Osteoblast (primary cell): ENCODE measurements around the gene GRK3. TPM values are rescaled to one million over a fixed set of nuclear protein-coding genes. Genes with fewer than 3 reads are reported as not detected.
"Not testable (repeated sequence)": the region's sequence is repeated elsewhere in the genome, so short reads cannot be mapped to it uniquely, and the experiment has no call there.

Experiments used
- DNase-seq: peaks from one replicate; pipeline ENCODE4 v3.0.0; 2011; ENCODE audit warnings: low spot score, mixed read lengths; ENCODE audit not compliant: insufficient read length; ENCODE audit errors: missing footprints
- H2AFZ ChIP-seq: 2 replicates; pipeline ENCODE4 v1.6.0; 2011; ENCODE audit warnings: mild to moderate bottlenecking, low read length
- H3K27ac ChIP-seq: 2 replicates; pipeline ENCODE4 v1.5.1; 2011; ENCODE audit warnings: mild to moderate bottlenecking, low read depth, low read length, moderate library complexity
- H3K27me3 ChIP-seq: 2 replicates; pipeline ENCODE4 v1.6.0; 2012; ENCODE audit warnings: mild to moderate bottlenecking, control low read depth, inconsistent platforms, low read length, moderate library complexity; ENCODE audit not compliant: insufficient read depth
- H3K36me3 ChIP-seq: 2 replicates; pipeline ENCODE4 v1.5.1; 2011; ENCODE audit warnings: mild to moderate bottlenecking, low read length, control low read depth, moderate library complexity; ENCODE audit not compliant: insufficient read depth
- H3K4me1 ChIP-seq: 2 replicates; pipeline ENCODE4 v1.5.1; 2011; ENCODE audit warnings: mild to moderate bottlenecking, low read length, control low read depth, moderate library complexity; ENCODE audit not compliant: insufficient read depth
- H3K4me2 ChIP-seq: 2 replicates; pipeline ENCODE4 v1.6.0; 2011; ENCODE audit warnings: mild to moderate bottlenecking, low read length; ENCODE audit not compliant: insufficient read depth
- H3K4me3 ChIP-seq: fragments of 200-600 bp; sonication (generic); 3 replicates; pipeline ENCODE4 v1.5.1; 2012; ENCODE audit warnings: mild to moderate bottlenecking, low read length, inconsistent platforms; ENCODE audit not compliant: insufficient read depth
- H3K79me2 ChIP-seq: 2 replicates; pipeline ENCODE4 v1.6.0; 2012; ENCODE audit warnings: mild to moderate bottlenecking, low read length, control low read depth, inconsistent platforms; ENCODE audit not compliant: insufficient read depth
- H3K9me3 ChIP-seq: 2 replicates; pipeline ENCODE4 v1.5.1; 2011; ENCODE audit warnings: low read depth, low read length, control low read depth
- H4K20me1 ChIP-seq: 2 replicates; pipeline ENCODE4 v1.6.0; 2012; ENCODE audit warnings: mild to moderate bottlenecking, low read length, control low read depth; ENCODE audit not compliant: insufficient read depth
- total RNA-seq: library from RNA; depleted of rRNA; stranded (reverse); fragments of >200 nt; gene quantifications from 2 replicates; pipeline ENCODE4 v1.2.3, GENCODE V29; 2012
- TF ChIP-seq, protein P1 (sequence below): IDR thresholded peaks from 2 replicates; pipeline ENCODE4 v1.5.1; 2011; ENCODE audit warnings: mild to moderate bottlenecking, low read depth, low read length, moderate library complexity; ENCODE audit errors: extremely low read depth

Gene GRK3
- total RNA-seq, 1 donor: 1.8 TPM

DNA sequence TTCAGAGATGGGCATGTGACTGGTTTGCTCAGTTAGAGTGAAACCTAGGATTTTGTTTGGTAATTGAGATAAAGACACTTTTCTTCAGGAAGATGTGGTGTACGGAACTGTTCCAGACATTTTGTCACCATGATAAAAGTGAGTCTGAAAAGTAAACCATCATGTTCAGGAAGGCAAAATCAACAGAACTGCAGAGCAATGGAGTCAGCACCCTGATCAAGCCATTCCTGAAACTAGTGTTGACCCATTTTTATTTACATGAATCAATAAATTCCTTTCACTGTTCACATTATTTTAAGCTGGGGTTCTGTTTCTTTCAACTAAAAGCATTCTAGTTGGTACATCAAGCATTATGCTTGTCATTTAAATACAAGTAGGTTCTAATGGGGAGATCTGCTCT, 35.4 kb upstream of the GRK3 start:
- not testable (repeated sequence) for H3K4me1 ChIP-seq, H3K79me2 ChIP-seq, H2AFZ ChIP-seq, H4K20me1 ChIP-seq, DNase-seq, H3K27ac ChIP-seq, H3K9me3 ChIP-seq, H3K4me2 ChIP-seq, H3K27me3 ChIP-seq, H3K36me3 ChIP-seq, H3K4me3 ChIP-seq

DNA sequence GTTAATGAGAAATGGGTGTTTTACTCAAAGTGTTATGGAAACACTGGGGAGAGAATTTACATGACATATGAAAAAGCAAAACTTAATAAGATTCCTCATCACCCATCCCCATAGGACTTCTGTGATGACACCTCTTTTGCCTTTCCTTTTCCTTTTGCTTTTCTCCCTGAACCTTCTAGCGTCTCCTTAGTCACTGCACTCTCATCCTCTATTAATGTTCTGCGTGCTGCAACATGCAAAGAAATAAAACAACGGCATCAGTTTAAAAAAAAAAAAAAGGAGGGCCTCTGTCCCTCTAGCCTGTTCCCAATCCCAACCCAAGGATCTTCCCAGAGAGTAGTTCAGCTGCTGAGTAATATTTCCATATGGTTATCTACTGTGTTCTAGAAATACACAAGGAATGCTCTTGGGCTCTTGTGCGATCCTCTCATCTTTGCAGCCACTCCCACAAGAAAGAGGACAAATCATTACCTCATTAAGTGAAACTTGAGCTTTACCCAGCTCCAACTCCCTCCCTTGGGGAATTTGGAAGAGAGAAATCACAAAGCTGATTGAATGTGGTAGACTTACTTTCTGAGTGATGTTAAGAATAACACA, 34.8 kb upstream of the GRK3 start:
- H3K79me2 ChIP-seq, DNase-seq, H4K20me1 ChIP-seq: not testable (repeated sequence)

DNA sequence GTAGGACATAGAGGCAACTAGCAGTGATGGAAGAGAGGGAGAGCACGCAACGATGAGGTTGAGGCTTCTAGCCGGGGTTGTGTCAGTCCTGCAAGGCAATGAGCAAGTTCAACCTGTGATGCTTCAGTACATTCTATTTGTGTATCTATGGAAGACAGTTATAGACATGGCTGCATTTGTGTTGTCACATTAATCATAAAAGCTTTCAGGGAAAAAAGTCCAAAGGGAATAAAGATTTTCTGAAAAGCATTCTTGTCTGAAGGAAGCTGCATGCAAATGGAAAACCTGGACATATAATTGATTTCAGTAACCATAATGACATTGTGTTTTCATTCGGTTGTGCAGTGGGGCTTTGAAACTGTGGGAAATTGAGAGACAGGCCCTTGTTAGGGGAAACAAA, 32.8 kb upstream of the GRK3 start:
- H3K27ac ChIP-seq, DNase-seq, H3K4me2 ChIP-seq, H3K4me1 ChIP-seq, H4K20me1 ChIP-seq, H3K27me3 ChIP-seq, H2AFZ ChIP-seq, H3K79me2 ChIP-seq, H3K36me3 ChIP-seq, H3K9me3 ChIP-seq, H3K4me3 ChIP-seq: not testable (repeated sequence)

More for the DNA sequence above, 34.8 kb upstream of the GRK3 start:
- not testable (repeated sequence) for H3K27me3 ChIP-seq, H3K4me2 ChIP-seq, H3K36me3 ChIP-seq, H3K4me3 ChIP-seq, H3K9me3 ChIP-seq, H3K27ac ChIP-seq, H2AFZ ChIP-seq, H3K4me1 ChIP-seq

DNA sequence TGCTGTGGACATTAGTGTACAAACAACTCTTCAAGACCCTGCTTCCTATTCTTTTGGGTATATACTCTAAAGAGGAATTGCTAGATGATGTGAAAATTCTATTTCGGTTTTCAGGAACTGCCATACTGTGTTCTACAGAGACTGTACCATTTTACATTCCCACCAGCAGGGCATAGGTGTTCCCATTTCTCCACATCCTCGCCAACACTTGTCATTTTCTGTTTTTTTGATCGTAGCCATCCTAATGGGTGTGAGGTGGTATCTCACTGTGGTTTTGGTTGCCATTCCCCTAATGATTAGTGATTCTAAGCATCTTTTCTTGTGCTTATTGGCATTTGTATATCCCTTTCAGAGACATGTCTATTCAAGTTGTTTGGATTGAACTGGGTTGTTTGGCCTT, 29.8 kb upstream of the GRK3 start:
- no peak overlapping the region for H2AFZ ChIP-seq
- peaks cover 3% of the 10 kb centered on the region for H3K27me3 ChIP-seq
- no peak overlapping the region for H3K27ac ChIP-seq
- DNase-seq: no peak
- peaks cover 4% of the 10 kb centered on the region for H3K4me1 ChIP-seq
- H4K20me1 ChIP-seq: no peaks in the 10 kb centered on the region
- H3K4me2 ChIP-seq: no peak overlapping the region
- H3K79me2 ChIP-seq: no peaks in the 10 kb centered on the region
- H3K36me3 ChIP-seq: no peaks in the 10 kb centered on the region
- H3K9me3 ChIP-seq: no peaks in the 10 kb centered on the region
- H3K4me3 ChIP-seq: no peak overlapping the region
- TF ChIP-seq, protein P1, sequence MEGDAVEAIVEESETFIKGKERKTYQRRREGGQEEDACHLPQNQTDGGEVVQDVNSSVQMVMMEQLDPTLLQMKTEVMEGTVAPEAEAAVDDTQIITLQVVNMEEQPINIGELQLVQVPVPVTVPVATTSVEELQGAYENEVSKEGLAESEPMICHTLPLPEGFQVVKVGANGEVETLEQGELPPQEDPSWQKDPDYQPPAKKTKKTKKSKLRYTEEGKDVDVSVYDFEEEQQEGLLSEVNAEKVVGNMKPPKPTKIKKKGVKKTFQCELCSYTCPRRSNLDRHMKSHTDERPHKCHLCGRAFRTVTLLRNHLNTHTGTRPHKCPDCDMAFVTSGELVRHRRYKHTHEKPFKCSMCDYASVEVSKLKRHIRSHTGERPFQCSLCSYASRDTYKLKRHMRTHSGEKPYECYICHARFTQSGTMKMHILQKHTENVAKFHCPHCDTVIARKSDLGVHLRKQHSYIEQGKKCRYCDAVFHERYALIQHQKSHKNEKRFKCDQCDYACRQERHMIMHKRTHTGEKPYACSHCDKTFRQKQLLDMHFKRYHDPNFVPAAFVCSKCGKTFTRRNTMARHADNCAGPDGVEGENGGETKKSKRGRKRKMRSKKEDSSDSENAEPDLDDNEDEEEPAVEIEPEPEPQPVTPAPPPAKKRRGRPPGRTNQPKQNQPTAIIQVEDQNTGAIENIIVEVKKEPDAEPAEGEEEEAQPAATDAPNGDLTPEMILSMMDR: no peak

DNA sequence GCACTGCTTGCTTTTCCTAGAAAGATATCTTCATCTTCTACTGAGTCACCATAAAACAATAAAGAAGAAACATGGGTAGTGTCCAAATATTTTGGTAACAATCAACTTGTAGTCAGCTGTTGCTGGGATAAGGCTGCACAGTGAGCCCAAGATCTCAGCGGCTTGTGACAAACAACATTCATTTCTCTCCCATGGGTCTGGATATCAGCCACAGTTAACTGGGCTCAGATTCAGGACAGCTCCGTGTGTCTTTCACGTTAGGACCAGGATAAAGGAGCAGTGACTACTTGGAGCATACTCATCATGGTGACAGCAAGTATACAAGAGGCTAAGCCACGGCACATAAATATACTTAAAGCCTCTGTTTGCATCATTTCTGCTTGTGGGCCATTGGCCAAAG, 27.9 kb upstream of the GRK3 start:
- H4K20me1 ChIP-seq: no peaks in the 10 kb centered on the region
- TF ChIP-seq, protein P1: no peak
- H3K4me3 ChIP-seq: no peak overlapping the region
- H3K36me3 ChIP-seq: no peaks in the 10 kb centered on the region
- peak; percentile 10 for DNase-seq
- no peaks in the 10 kb centered on the region for H3K79me2 ChIP-seq
- peaks cover 3% of the 10 kb centered on the region for H3K27me3 ChIP-seq
- H2AFZ ChIP-seq: no peak overlapping the region
- H3K4me1 ChIP-seq: peaks cover 4% of the 10 kb centered on the region
- no peak overlapping the region for H3K4me2 ChIP-seq
- H3K27ac ChIP-seq: no peak overlapping the region
- no peaks in the 10 kb centered on the region for H3K9me3 ChIP-seq
